MM.1S (cell line): ENCODE results near the gene CPNE7.
A peak's percentile ranks its signal among the peaks of the same experiment; 100 is the strongest.

ENCODE experiments used
- DNase-seq: peaks from one replicate; pipeline ENCODE4 v3.0.0-alpha.2; 2015
- H2AFZ ChIP-seq: fragments of 300-600 bp; sonication (generic); 2 replicates; pipeline ENCODE4 v1.6.0; 2016; ENCODE audit warnings: antibody characterized with exemption, low read length
- H3F3A ChIP-seq: fragments of 300-600 bp; sonication (generic); 2 replicates; pipeline ENCODE4 v1.6.1; 2016; ENCODE audit warnings: mild to moderate bottlenecking, antibody characterized with exemption, low read length, moderate library complexity, mixed read lengths; ENCODE audit not compliant: insufficient read depth
- H3K27ac ChIP-seq: fragments of 300-600 bp; sonication (generic); 2 replicates; pipeline ENCODE4 v1.5.1; 2016; ENCODE audit warnings: mild to moderate bottlenecking, low read length
- H3K27me3 ChIP-seq: fragments of 300-600 bp; sonication (generic); replicated peaks from 2 replicates; pipeline ENCODE4 v1.6.0; 2016; ENCODE audit warnings: low read length; ENCODE audit not compliant: insufficient read depth
- H3K36me3 ChIP-seq: fragments of 300-600 bp; sonication (generic); replicated peaks from 2 replicates; pipeline ENCODE4 v1.6.1; 2016; ENCODE audit warnings: mild to moderate bottlenecking, low read length, mixed read lengths; ENCODE audit not compliant: insufficient read depth
- H3K4me1 ChIP-seq: fragments of 300-600 bp; sonication (generic); 2 replicates; pipeline ENCODE4 v1.6.1; 2016; ENCODE audit warnings: low read length, mixed read lengths
- H3K4me2 ChIP-seq: fragments of 300-600 bp; sonication (generic); 2 replicates; pipeline ENCODE4 v1.6.0; 2016; ENCODE audit warnings: low read depth, low read length
- H3K4me3 ChIP-seq: fragments of 300-600 bp; sonication (generic); 2 replicates; pipeline ENCODE4 v1.5.1; 2016; ENCODE audit warnings: low read length, mixed read lengths
- H3K79me2 ChIP-seq: fragments of 300-600 bp; sonication (generic); 2 replicates; pipeline ENCODE4 v1.6.1; 2016; ENCODE audit warnings: mixed run types, low read length, mixed read lengths
- H3K9ac ChIP-seq: fragments of 300-600 bp; sonication (generic); 2 replicates; pipeline ENCODE4 v1.6.1; 2016; ENCODE audit warnings: low read length, mixed read lengths
- H3K9me2 ChIP-seq: fragments of 300-600 bp; sonication (generic); replicated peaks from 2 replicates; pipeline ENCODE4 v1.6.1; 2016; ENCODE audit warnings: mild to moderate bottlenecking, low read length, mixed read lengths; ENCODE audit not compliant: insufficient read depth
- H3K9me3 ChIP-seq: fragments of 300-600 bp; sonication (generic); replicated peaks from 2 replicates; pipeline ENCODE4 v1.6.1; 2016; ENCODE audit warnings: mild to moderate bottlenecking, low read length, mixed read lengths; ENCODE audit not compliant: insufficient read depth
- H4K20me1 ChIP-seq: fragments of 300-600 bp; sonication (generic); 2 replicates; pipeline ENCODE4 v1.6.1; 2016; ENCODE audit warnings: mild to moderate bottlenecking, low read length, moderate library complexity, mixed read lengths; ENCODE audit not compliant: insufficient read depth
- EZH2 ChIP-seq: fragments of 300-600 bp; sonication (generic); optimal IDR thresholded peaks from 2 replicates; pipeline ENCODE3; 2017; ENCODE audit warnings: low read depth, mild to moderate bottlenecking, antibody characterized with exemption, low read length, mixed read lengths
- EZH2phosphoT487 ChIP-seq: fragments of 300-600 bp; sonication (generic); IDR thresholded peaks from 2 replicates; pipeline ENCODE4 v1.6.1; 2018; ENCODE audit warnings: antibody characterized with exemption, low read length
- TF ChIP-seq, protein P1 (sequence below): fragments of 300-600 bp; sonication (generic); IDR thresholded peaks from 2 replicates; pipeline ENCODE4 v1.5.1; 2016; ENCODE audit warnings: antibody characterized with exemption, low read length, mixed read lengths

Gene CPNE7

DNA sequence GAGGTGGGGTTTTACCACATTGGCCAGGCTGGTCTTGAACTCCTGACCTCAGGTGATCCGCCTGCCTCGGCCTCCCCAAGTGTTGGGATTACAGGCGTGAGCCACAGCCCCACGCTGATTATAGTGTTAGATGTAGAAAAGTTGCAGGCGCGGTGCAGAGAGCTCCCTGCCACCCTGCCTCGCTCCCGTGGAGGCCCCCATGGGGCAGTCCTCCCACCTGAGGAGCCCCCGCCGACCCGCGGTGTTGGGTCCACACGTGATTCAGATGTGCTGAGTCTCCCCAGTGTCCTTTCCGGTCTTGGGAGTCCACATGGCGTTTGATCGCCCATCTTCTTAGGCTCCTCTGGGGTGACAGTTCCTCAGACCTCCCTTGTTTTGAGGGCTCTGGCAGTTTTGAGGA lies 20.3 kb upstream of the CPNE7 start:
- H3K9me2 ChIP-seq = no peaks in the 10 kb centered on the region
- H3K4me1 ChIP-seq = no peaks in the 10 kb centered on the region
- H3K79me2 ChIP-seq = no peaks in the 10 kb centered on the region
- H3K27ac ChIP-seq = no peak overlapping the region
- no peak for DNase-seq
- H3K4me2 ChIP-seq = no peak overlapping the region
- H3K9ac ChIP-seq = no peak overlapping the region
- H3K4me3 ChIP-seq = no peak overlapping the region
- no peaks in the 10 kb centered on the region for H4K20me1 ChIP-seq
- no peaks in the 10 kb centered on the region for H3F3A ChIP-seq
- H2AFZ ChIP-seq = no peak overlapping the region
- H3K27me3 ChIP-seq = no peaks in the 10 kb centered on the region
- no peak for TF ChIP-seq EZH2phosphoT487
- TF ChIP-seq, protein P1, sequence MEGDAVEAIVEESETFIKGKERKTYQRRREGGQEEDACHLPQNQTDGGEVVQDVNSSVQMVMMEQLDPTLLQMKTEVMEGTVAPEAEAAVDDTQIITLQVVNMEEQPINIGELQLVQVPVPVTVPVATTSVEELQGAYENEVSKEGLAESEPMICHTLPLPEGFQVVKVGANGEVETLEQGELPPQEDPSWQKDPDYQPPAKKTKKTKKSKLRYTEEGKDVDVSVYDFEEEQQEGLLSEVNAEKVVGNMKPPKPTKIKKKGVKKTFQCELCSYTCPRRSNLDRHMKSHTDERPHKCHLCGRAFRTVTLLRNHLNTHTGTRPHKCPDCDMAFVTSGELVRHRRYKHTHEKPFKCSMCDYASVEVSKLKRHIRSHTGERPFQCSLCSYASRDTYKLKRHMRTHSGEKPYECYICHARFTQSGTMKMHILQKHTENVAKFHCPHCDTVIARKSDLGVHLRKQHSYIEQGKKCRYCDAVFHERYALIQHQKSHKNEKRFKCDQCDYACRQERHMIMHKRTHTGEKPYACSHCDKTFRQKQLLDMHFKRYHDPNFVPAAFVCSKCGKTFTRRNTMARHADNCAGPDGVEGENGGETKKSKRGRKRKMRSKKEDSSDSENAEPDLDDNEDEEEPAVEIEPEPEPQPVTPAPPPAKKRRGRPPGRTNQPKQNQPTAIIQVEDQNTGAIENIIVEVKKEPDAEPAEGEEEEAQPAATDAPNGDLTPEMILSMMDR = no peak
- no peak for TF ChIP-seq EZH2
- no peaks in the 10 kb centered on the region for H3K36me3 ChIP-seq
- H3K9me3 ChIP-seq = no peaks in the 10 kb centered on the region

DNA sequence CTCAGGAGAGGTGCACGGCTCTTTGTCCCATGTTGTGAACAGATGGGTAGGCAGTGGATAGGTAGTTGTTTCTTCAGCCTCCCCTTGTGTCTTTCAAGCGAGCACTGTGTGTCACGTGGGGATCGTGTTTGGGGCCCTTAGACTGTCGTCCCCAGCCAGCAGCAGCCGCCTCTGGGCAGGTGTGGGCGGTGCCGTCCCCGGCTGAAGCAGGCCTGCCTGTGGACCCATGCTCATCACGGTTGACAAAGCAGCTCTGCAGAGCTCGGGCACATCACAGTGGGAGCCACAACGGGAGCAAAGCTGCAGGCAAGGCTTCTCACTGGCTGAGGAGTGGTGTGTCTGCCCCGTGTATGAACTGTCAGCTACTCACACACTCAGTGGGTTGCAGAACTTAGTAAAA lies 19.8 kb upstream of the CPNE7 start:
- Histone ChIP-seq H3F3A (no peaks in the 10 kb centered on the region), H3K4me3 (no peak overlapping the region), H4K20me1 (no peaks in the 10 kb centered on the region), H3K9me2 (no peaks in the 10 kb centered on the region), H3K4me2 (no peak overlapping the region), H2AFZ (no peak overlapping the region), H3K27me3 (no peaks in the 10 kb centered on the region), H3K9me3 (no peaks in the 10 kb centered on the region), H3K36me3 (no peaks in the 10 kb centered on the region), H3K4me1 (no peaks in the 10 kb centered on the region), H3K9ac (no peak overlapping the region), H3K79me2 (peaks cover 3% of the 10 kb centered on the region), H3K27ac (no peak overlapping the region)
- no peak for DNase-seq
- TF ChIP-seq EZH2phosphoT487 (no peak), EZH2 (no peak)
- TF ChIP-seq, protein P1 = no peak

DNA sequence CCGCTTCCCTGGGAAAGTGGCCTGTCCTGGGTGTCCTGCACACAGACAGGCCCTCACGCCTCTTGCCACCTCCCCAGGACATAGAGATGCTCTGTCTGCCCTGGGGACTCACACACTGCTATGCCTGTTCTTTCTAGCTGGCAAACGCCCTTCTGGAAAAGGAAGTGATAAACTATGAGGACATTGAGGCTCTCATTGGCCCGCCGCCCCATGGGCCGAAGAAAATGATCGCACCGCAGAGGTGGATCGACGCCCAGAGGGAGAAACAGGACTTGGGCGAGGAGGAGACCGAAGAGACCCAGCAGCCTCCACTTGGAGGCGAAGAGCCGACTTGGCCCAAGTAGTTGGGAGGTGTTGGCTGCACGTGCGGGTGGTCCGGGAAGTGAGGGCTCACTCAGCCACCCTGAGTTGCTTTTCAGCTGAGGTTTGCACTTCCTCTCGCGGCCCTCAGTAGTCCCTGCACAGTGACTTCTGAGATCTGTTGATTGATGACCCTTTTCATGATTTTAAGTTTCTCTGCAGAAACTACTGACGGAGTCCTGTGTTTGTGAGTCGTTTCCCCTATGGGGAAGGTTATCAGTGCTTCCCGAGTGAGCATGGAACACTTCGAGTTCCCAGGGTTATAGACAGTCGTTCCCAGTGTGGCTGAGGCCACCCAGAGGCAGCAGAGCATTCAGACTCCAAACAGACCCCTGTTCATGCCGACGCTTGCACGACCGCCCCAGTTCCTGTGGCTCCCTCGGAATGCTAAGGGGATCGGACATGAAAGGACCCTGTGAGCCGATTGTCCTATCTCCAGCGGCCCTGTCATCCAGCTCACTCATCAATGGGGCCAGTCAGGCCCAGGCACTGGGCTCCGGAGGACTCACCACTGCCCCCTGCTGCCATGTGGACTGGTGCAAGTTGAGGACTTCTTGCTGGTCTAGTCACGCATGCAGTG lies 18.5 kb upstream of the CPNE7 start:
- Histone ChIP-seq H4K20me1 (peaks cover 3% of the 10 kb centered on the region; the same call in 1 of the 2 replicates), H3K9ac (no peak overlapping the region), H3F3A (peaks cover 2% of the 10 kb centered on the region; the same call in 1 of the 2 replicates), H3K27ac (no peak overlapping the region), H2AFZ (no peak overlapping the region), H3K4me3 (no peak overlapping the region), H3K79me2 (peaks cover 15% of the 10 kb centered on the region), H3K4me1 (0 out of 2 replicates have a peak, but pooled peaks cover 1% of the 10 kb centered on the region), H3K9me2 (no peaks in the 10 kb centered on the region), H3K4me2 (no peak overlapping the region), H3K36me3 (no peaks in the 10 kb centered on the region), H3K27me3 (no peaks in the 10 kb centered on the region), H3K9me3 (no peaks in the 10 kb centered on the region)
- TF ChIP-seq EZH2phosphoT487 (no peak), EZH2 (no peak)
- TF ChIP-seq, protein P1 = peak; percentile 63
- peak; percentile 44 for DNase-seq
